ENCODE measurements around the gene CDH4.

Gene CDH4

GRCh38 chr20:61350500-61351250 is 98.6 kb downstream of the CDH4 start:
- no peak for TF ChIP-seq EGR1 (IDR thresholded peaks at IDR 0.05)
- no peak for TF ChIP-seq REST (IDR thresholded peaks at IDR 0.05; ENCODE audit: low read depth)
- TF ChIP-seq CEBPB (IDR thresholded peaks at IDR 0.05) = no peak
- TF ChIP-seq FOXM1 (IDR thresholded peaks at IDR 0.05; ENCODE audit: borderline replicate concordance, low read depth) = no peak
- TF ChIP-seq, protein P1, sequence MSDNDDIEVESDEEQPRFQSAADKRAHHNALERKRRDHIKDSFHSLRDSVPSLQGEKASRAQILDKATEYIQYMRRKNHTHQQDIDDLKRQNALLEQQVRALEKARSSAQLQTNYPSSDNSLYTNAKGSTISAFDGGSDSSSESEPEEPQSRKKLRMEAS (IDR thresholded peaks at IDR 0.05) = no peak
- TF ChIP-seq TEAD4 (IDR thresholded peaks at IDR 0.05) = no peak
- no peak for TF ChIP-seq RAD21 (IDR thresholded peaks at IDR 0.05; ENCODE audit: low read depth)
- no peak for TF ChIP-seq USF1 (IDR thresholded peaks at IDR 0.05)
- TF ChIP-seq EP300 (IDR thresholded peaks at IDR 0.05; ENCODE audit: borderline replicate concordance) = no peak
- no peak for TF ChIP-seq CREB1 (IDR thresholded peaks at IDR 0.05; ENCODE audit: low read depth)
- TF ChIP-seq TAF1 (IDR thresholded peaks at IDR 0.05; ENCODE audit: low read depth) = no peak
- no peak for TF ChIP-seq YY1 (IDR thresholded peaks at IDR 0.05; ENCODE audit: low read depth)

- TF ChIP-seq RAD21 (IDR thresholded peaks at IDR 0.05; ENCODE audit: low read depth) (no peak), CEBPB (IDR thresholded peaks at IDR 0.05) (no peak), EP300 (IDR thresholded peaks at IDR 0.05; ENCODE audit: borderline replicate concordance) (no peak), ZBTB7A (IDR thresholded peaks at IDR 0.05; ENCODE audit: low read depth) (no peak), TCF12 (IDR thresholded peaks at IDR 0.05; ENCODE audit: low read depth) (no peak), CREB1 (IDR thresholded peaks at IDR 0.05; ENCODE audit: low read depth) (no peak), TEAD4 (IDR thresholded peaks at IDR 0.05) (no peak), FOXM1 (IDR thresholded peaks at IDR 0.05; ENCODE audit: borderline replicate concordance, low read depth) (no peak), NFIC (IDR thresholded peaks at IDR 0.05) (no peak), EGR1 (IDR thresholded peaks at IDR 0.05) (no peak), YY1 (IDR thresholded peaks at IDR 0.05; ENCODE audit: low read depth) (no peak), USF1 (IDR thresholded peaks at IDR 0.05) (no peak)
- TF ChIP-seq, protein P1 (IDR thresholded peaks at IDR 0.05) = no peak
Measured at GRCh38 chr20:61352346-61353260, 100.5 kb downstream of the CDH4 start.

DNA sequence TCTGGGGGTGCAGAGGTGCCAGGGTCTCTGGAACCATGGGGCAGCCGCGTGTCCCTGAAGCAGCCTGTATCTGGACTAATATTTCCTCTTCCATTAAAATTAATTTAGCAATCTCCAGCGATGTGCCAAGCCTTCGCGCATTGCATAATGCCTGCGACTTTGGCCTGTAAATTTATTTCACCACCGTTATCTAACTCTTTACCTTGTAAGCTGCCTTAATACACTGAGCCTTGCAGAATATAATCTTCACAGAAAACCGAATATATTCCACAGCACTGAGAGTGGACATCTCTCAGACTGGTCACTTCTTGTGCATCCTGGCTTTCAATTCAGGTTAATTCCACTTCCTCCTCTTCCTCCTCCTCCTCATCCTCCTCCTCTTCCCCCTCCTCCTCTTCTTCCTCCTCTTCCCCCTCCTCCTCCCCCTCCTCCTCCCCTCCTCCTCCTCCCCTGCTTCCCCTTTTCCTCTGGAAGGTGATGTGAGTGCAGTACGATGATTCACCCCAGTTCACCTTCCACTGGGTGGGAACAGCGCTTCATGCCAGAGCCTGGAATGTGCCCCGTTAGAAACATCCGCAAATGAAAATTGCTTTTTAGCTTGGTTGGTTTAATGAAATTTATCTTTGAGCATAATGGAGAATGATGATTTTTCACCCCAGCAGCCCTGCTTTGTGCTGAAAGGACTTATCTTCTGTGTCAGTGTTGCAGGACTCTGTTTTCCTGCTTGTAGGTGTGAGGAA is 101.4 kb downstream of the CDH4 start:
- no peak for TF ChIP-seq TAF1 (IDR thresholded peaks at IDR 0.05; ENCODE audit: low read depth)
- no peak for TF ChIP-seq USF1 (IDR thresholded peaks at IDR 0.05)
- no peak for TF ChIP-seq RAD21 (IDR thresholded peaks at IDR 0.05; ENCODE audit: low read depth)
- TF ChIP-seq ZBTB7A (IDR thresholded peaks at IDR 0.05; ENCODE audit: low read depth) = no peak
- TF ChIP-seq REST (IDR thresholded peaks at IDR 0.05; ENCODE audit: low read depth) = no peak
- TF ChIP-seq EP300 (IDR thresholded peaks at IDR 0.05; ENCODE audit: borderline replicate concordance) = no peak
- no peak for TF ChIP-seq YY1 (IDR thresholded peaks at IDR 0.05; ENCODE audit: low read depth)

DNA sequence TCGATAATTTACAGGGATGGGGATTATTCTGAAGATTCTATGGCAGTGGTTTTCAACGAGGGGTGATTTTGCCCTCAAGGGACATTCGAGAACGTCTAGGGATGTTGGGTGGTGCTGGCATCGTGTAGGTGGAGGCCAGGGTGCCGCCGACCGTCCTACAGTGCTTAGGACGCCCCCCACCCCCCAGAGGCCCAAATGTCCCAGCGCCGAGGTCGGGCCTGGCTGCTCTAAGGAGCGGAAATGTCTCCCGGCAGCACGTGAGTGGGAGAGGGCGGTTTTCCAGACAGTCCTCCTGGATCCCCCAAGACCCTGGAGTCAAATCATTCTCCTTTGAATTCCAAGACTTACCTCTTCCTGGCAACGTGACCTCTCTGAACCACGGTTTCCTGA is 101.9 kb downstream of the CDH4 start:
- TF ChIP-seq YY1 (IDR thresholded peaks at IDR 0.05; ENCODE audit: low read depth) (no peak), CREB1 (IDR thresholded peaks at IDR 0.05; ENCODE audit: low read depth) (no peak), USF1 (IDR thresholded peaks at IDR 0.05) (no peak), CEBPB (IDR thresholded peaks at IDR 0.05) (no peak), REST (IDR thresholded peaks at IDR 0.05; ENCODE audit: low read depth) (no peak), TEAD4 (IDR thresholded peaks at IDR 0.05) (no peak), TAF1 (IDR thresholded peaks at IDR 0.05; ENCODE audit: low read depth) (no peak), FOXM1 (IDR thresholded peaks at IDR 0.05; ENCODE audit: borderline replicate concordance, low read depth) (no peak), EGR1 (IDR thresholded peaks at IDR 0.05) (no peak), TCF12 (IDR thresholded peaks at IDR 0.05; ENCODE audit: low read depth) (no peak), NFIC (IDR thresholded peaks at IDR 0.05) (no peak), ZBTB7A (IDR thresholded peaks at IDR 0.05; ENCODE audit: low read depth) (no peak), RAD21 (IDR thresholded peaks at IDR 0.05; ENCODE audit: low read depth) (no peak), EP300 (IDR thresholded peaks at IDR 0.05; ENCODE audit: borderline replicate concordance) (no peak)
- TF ChIP-seq, protein P1 (IDR thresholded peaks at IDR 0.05) = no peak

All from Ishikawa (cell line).